HEK293T (cell line): ENCODE measurements around the gene MAGIX.

Source experiments
- BHLHE40 ChIP-seq: fragments of 450-650 bp; IDR thresholded peaks from 2 replicates; pipeline ENCODE4 v1.6.1; 2016; ENCODE audit warnings: mild to moderate bottlenecking, moderate library complexity, borderline replicate concordance
- CTBP1 ChIP-seq: fragments of 450-650 bp; IDR thresholded peaks from 2 replicates; pipeline ENCODE4 v1.6.1; 2016; ENCODE audit warnings: borderline replicate concordance
- FOXM1 ChIP-seq: fragments of 450-650 bp; IDR thresholded peaks from 2 replicates; pipeline ENCODE4 v1.6.1; 2017; ENCODE audit warnings: mild to moderate bottlenecking, borderline replicate concordance
- HDGF ChIP-seq: fragments of 450-650 bp; IDR thresholded peaks from 2 replicates; pipeline ENCODE4 v1.6.1; 2017; ENCODE audit warnings: antibody characterized with exemption, borderline replicate concordance
- L3MBTL2 ChIP-seq: fragments of 450-650 bp; conservative IDR thresholded peaks from 2 replicates; pipeline ENCODE4 v1.6.1; 2016; ENCODE audit warnings: mild to moderate bottlenecking
- NFRKB ChIP-seq: fragments of 450-650 bp; IDR thresholded peaks from 2 replicates; pipeline ENCODE4 v1.6.1; 2016; ENCODE audit warnings: mild to moderate bottlenecking, moderate library complexity
- SP1 ChIP-seq: fragments of 450-650 bp; IDR thresholded peaks from 2 replicates; pipeline ENCODE4 v1.6.1; 2017
- SUZ12 ChIP-seq: fragments of 450-650 bp; IDR thresholded peaks from 2 replicates; pipeline ENCODE4 v1.6.1; 2016; ENCODE audit warnings: mild to moderate bottlenecking
- TARDBP ChIP-seq: fragments of 450-650 bp; IDR thresholded peaks from 2 replicates; pipeline ENCODE4 v1.6.1; 2016
- TF ChIP-seq, protein P1 (sequence below): fragments of 450-650 bp; IDR thresholded peaks from 2 replicates; pipeline ENCODE4 v1.6.1; 2016

DNA sequence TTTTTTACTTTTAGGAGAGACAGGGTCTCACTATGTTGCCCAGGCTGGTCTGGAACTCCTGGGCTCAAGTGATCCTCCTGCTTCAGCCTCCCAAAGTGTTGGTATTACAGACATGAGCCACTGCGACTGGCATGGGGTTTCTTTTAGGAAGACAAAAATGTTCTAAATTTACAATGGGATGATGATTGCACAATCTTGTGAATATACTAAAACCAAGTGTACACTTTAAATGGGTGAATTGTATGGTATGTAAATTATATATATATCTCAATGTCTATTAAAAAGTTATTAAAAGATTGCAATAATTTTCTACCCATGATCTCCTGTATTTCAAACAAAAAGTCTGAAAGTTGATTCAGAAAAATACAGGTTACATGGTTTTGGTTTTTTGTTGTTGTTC is 9.1 kb upstream of the MAGIX start:
- TF ChIP-seq HDGF (no peak), SUZ12 (no peak), TARDBP (no peak), CTBP1 (no peak), BHLHE40 (no peak), SP1 (no peak), NFRKB (no peak), FOXM1 (no peak), L3MBTL2 (no peak)
- TF ChIP-seq, protein P1, sequence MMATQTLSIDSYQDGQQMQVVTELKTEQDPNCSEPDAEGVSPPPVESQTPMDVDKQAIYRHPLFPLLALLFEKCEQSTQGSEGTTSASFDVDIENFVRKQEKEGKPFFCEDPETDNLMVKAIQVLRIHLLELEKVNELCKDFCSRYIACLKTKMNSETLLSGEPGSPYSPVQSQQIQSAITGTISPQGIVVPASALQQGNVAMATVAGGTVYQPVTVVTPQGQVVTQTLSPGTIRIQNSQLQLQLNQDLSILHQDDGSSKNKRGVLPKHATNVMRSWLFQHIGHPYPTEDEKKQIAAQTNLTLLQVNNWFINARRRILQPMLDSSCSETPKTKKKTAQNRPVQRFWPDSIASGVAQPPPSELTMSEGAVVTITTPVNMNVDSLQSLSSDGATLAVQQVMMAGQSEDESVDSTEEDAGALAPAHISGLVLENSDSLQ, result no peak
